Inflammatory macrophage treated with lipopolysaccharide for 4 hours (primary cell): ENCODE results near the gene GPRC5B.

Source experiments
- DNase-seq: peaks from one replicate; pipeline ENCODE4 v3.0.0-alpha.2; 2020

GPRC5B gene

GRCh38 chr16:19842426-19843157, 42.1 kb downstream of the GPRC5B start:
- DNase-seq: no peak

DNA sequence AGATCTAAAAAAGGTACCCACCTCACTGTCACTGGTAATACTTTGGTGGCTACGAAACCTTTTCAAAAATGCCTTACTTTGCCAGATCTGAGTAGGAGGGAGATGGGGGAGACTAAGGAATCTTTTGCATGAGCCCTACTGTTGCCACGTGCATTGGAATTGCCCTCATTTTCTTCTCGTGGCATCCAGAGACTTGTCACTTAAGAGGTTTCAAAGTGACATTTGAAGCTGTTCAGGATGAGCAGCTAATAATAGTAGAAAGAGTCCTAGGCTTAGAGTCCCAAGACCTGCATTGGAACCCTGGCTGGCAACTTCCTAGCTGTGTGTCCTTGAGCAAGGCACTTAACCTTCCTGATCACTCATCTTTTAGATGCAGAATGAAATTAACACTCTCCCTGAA, 43.5 kb downstream of the GPRC5B start:
- DNase-seq: no peak

- no peak for DNase-seq
These were observed 44.0 kb downstream of the GPRC5B start for GRCh38 chr16:19840524-19841110.

DNA sequence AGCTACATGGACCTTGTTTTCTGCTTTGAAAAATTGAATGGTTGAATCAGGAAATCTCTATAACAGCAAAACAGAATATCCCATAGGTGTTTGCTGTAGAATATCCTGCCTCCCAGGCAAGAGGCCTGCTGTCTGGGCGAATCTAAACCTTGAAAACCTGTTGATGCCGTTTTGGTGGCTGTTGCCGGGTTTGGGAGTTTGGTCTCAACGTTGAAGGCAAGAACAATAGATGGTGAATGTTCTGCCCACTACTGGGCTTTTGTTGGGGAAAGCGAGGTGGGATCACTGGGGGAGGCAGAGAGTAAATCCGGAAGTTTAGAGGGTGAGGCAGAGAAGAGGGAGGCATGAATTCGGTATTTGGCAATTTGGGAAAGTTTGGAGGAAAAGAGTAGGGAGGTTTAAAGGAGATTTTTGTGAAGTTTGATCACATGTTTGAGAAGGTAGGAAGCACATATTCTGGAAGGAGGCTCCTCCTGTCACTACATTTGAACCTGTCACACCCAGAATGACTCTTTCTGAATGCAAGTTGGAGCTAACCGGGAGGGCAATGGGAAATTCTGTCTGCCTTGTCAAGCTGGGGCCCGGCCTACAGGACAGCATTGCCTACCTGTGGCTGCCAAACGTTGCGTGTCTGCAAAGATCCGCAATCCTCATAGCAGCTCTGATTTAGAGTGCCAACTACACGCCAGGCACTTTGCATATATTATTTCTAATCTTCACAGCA, 46.5 kb downstream of the GPRC5B start:
- no peak for DNase-seq

GRCh38 chr16:19837331-19837980, 47.2 kb downstream of the GPRC5B start:
- no peak for DNase-seq

DNA sequence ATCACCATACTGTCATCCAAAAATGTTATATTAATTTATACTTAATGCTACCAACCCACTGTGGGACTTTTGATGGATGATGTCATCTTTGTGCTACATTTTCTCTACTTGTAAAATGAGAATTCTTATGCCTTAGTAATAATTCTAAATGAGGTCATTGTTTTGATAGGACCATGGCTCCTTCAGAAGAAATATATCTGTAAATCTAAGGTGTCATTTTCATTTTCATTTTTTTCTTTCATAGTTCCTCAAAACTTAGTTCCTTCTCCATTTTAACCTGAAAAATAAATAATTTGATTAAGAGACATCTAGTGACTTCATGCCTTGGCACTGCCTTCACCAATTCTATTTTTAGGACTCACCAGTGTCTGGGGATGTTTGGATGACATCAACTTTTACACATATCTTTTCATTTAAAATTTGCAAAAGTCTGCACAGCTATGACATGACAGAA, 48.7 kb downstream of the GPRC5B start:
- DNase-seq: peak; percentile 40

GRCh38 chr16:19835196-19835595, 49.5 kb downstream of the GPRC5B start:
- DNase-seq: no peak

DNA sequence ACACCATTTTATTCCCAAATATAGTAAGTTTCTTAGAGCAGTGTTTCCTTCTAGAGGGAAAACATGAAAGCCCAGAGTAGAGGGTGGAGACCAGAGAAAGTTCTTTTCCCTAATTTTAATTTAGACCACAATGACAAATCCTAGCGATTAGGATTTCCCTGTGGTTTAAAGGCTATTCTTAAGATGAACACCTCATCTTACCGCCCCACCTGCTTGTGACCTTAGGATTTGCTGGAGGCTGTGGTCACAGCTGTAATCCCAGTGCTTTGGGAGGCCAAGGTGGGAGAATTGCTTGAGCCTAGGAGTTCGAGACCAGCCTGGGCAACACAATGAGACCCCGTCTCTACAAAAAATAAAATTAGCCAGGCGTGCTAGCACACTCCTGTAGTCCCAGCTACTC, 51.1 kb downstream of the GPRC5B start:
- no peak for DNase-seq

GRCh38 chr16:19833176-19833575, 51.5 kb downstream of the GPRC5B start:
- DNase-seq: no peak

GRCh38 chr16:19831678-19832077, 53.0 kb downstream of the GPRC5B start:
- no peak for DNase-seq

- no peak for DNase-seq
These were observed 53.6 kb downstream of the GPRC5B start for GRCh38 chr16:19830902-19831560.

- no peak for DNase-seq
These were observed 54.6 kb downstream of the GPRC5B start for GRCh38 chr16:19829844-19830692.

- DNase-seq: no peak
These were observed 60.4 kb downstream of the GPRC5B start for GRCh38 chr16:19824216-19824615.

- DNase-seq: no peak
These were observed 61.3 kb downstream of the GPRC5B start for GRCh38 chr16:19823322-19823721.

DNA sequence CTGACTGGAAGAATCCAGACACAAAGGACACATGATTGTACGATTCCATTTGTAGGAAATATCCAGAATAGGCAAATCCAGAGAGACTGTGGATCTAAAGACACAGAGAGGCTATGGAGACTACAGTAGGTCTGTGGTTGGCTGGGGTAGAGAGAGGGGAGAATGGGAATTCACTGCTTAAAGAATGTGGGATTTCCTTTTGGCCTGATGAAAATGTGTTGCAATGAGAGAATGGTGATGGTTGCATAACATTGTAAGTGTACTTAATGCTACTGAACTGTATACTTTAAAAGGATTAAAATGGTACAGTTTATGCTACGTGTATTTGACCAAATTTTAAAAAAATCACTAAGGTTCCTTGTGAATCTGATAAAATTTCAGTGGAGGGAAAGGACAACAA, 62.1 kb downstream of the GPRC5B start:
- DNase-seq: peak; percentile 38

GRCh38 chr16:19817875-19818274, 66.8 kb downstream of the GPRC5B start:
- no peak for DNase-seq

DNA sequence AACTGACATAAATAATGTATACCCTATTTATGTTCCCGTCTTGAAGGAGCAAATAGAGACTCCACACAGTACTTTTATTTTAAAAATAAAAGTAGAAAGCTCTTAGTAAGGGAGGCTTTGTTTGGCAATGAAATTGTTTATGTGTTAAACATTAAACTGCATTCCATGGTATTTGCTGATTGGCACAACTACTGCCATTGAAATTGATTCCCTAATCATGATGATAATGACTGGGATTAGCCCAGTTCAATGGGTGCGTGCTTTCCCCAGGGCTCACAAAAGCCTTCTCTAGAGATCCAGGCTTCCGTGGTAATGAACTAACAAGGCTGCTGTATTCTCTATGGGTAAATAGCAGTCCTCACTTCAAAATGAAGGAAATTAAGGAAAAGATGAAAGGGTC, 67.5 kb downstream of the GPRC5B start:
- DNase-seq: no peak

- DNase-seq: no peak
These were observed 69.2 kb downstream of the GPRC5B start for GRCh38 chr16:19815418-19815817.

GRCh38 chr16:19812986-19813385, 71.7 kb downstream of the GPRC5B start:
- no peak for DNase-seq

DNA sequence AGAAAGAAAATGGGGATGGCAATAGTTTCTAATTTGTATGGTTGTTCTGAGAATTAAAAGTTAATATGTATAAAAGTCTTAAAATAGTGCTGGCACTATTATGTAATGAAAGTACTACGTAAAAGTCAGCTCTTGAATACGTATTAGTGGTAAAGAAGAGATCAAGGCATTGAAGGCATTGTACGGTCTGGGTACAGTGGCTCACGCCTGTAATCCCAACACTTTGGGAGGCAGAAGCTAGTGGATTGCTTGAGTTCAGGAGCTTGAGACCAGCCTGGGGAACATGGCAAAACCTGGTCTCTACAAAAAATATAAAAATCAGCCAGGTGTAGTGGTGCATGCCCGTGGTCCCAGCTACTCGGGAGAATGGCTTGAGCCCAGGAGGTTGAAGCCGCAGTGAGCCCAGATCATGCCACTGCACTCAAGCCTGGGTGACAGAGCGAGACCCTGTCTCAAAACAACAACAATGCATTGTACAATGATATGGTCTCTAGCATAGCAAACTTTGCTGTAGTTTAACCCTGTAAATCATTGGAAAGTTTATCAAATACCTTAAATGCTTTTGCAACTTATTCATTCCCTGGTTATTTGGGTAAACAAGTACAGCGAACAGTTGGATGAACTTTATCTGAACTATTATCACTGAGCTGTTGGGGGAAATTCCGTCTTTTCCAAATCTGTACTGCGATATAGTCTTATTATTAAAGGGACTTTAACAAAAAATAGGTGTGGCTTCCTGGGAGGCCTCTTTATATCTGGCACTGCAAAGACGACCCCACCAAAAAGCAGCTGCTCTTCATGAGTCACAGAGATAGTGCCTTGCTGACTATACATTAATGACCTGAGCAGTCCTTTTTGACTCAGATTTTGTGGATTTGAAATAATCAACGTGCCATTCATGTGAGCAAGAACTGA, 73.6 kb downstream of the GPRC5B start:
- DNase-seq: peak; percentile 16

GRCh38 chr16:19809693-19810092, 75.0 kb downstream of the GPRC5B start:
- no peak for DNase-seq
